ENCODE data around the gene COQ5. TPM values are rescaled to one million over a fixed set of nuclear protein-coding genes. Genes with fewer than 3 reads are reported as not detected.
"Not testable (repeated sequence)": the region's sequence is repeated elsewhere in the genome, so short reads cannot be mapped to it uniquely, and the experiment has no call there.

COQ5 gene
- polyA plus RNA-seq, 3 donors = 17.8 to 38.9 (median 28.2) TPM

GRCh38 chr12:120534203-120534702 is 5.3 kb upstream of the COQ5 start, which contains the start of gene RNF10:
RNF10 (plus strand) TSS chr12:120534356; CDS start chr12:120534812, 456 bp downstream.
- WGBS, 3 donors = 0 to 1% (median 0%) methylated on average over 32 to 43 of the region's 43 CpGs
- H3K27ac ChIP-seq (ENCODE audit: low read depth, low read length) = peak within 1 kb of the TSS; percentile 93

- 66 to 81% (median 75%) methylated on average over 4 of the region's 4 CpGs for WGBS, 3 donors
- no peak overlapping the region for H3K27ac ChIP-seq (ENCODE audit: low read depth, low read length)
Observed at GRCh38 chr12:120532701-120533238, 3.8 kb upstream of the COQ5 start.

- not testable (repeated sequence) for H3K27ac ChIP-seq (ENCODE audit: low read depth, low read length)
Observed at GRCh38 chr12:120530418-120530761, 1.4 kb upstream of the COQ5 start.

DNA sequence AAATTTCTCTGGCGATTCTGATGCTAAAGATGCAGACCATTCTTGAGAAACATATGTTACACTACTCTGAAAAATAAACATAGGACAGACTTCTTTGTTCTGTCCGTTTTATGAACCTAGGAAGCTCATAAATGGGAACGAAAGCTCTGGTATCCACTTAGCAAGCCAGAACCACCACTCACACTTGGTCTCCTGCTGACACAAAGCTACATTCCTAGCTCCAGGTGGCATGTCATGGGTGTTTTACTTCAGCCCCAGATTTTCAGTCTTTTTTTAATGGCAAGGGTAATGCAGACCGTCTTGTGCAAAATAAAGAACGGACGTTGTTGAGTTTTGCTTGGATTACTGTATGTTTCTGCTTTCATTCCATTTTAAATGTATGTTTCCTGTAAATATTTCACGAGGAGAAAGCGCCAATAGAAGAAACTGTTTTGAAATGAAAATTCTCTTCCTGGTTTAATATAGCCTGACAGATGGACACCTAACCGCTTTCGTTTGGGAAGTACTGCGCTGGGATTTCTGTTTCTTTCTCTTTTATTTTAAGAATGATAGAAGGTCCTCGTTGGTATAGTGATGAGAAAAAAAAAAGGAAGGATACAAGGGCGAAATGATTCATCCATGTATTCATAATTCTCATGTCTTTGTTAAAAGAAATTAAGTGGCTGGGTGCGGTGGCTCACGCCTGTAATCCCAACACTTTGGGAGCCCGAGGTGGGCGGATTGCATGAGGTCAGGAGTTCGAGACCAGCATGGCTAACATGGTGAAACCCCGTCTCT is 871 bp upstream of the COQ5 start:
- 28 to 35% (median 32%) methylated on average over 19 of the region's 19 CpGs for WGBS, 3 donors
- H3K27ac ChIP-seq (ENCODE audit: low read depth, low read length) = no peak overlapping the region

- WGBS, 3 donors = 84 to 91% (median 88%) methylated on average over 9 of the region's 9 CpGs
- no peak overlapping the region for H3K27ac ChIP-seq (ENCODE audit: low read depth, low read length)
Observed at GRCh38 chr12:120522568-120522967, 6.4 kb downstream of the COQ5 start.

- H3K27ac ChIP-seq (ENCODE audit: low read depth, low read length) = not testable (repeated sequence)
- 95 to 99% (median 96%) methylated on average over 8 of the region's 8 CpGs for WGBS, 3 donors
Observed at GRCh38 chr12:120519324-120519723, 9.6 kb downstream of the COQ5 start.

- H3K27ac ChIP-seq (ENCODE audit: low read depth, low read length) = no peak overlapping the region
- 96 to 99% (median 97%) methylated on average over 2 of the region's 2 CpGs for WGBS, 3 donors
Observed at GRCh38 chr12:120515496-120515895, 13.5 kb downstream of the COQ5 start.

GRCh38 chr12:120514002-120514401 is 15.0 kb downstream of the COQ5 start:
- 88 to 92% (median 91%) methylated on average over 7 of the region's 7 CpGs for WGBS, 3 donors
- H3K27ac ChIP-seq (ENCODE audit: low read depth, low read length) = no peak overlapping the region

DNA sequence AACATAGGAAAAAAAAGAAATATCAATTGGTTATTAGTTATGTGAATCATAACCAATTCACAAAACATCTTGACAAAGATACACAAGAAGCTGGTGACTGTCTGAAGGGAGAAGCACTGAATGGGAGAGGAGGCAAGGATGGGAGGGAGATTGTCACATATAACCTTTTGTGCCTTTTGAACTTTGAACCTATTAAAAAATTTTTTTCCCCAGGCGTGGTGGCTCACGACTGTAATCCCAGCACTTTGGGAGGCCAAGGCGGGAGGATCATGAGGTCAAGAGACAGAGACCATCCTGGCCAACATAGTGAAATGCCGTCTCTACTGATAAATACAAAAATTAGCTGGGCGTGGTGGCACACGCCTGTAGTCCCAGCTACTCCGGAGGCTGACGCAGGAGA is 20.4 kb downstream of the COQ5 start:
- no peak overlapping the region for H3K27ac ChIP-seq (ENCODE audit: low read depth, low read length)
- 94 to 98% (median 95%) methylated on average over 8 of the region's 8 CpGs for WGBS, 3 donors

GRCh38 chr12:120504587-120504986 is 24.4 kb downstream of the COQ5 start:
- H3K27ac ChIP-seq (ENCODE audit: low read depth, low read length) = no peak overlapping the region
- WGBS, 3 donors = 83 to 85% (median 84%) methylated on average over 4 of the region's 4 CpGs

DNA sequence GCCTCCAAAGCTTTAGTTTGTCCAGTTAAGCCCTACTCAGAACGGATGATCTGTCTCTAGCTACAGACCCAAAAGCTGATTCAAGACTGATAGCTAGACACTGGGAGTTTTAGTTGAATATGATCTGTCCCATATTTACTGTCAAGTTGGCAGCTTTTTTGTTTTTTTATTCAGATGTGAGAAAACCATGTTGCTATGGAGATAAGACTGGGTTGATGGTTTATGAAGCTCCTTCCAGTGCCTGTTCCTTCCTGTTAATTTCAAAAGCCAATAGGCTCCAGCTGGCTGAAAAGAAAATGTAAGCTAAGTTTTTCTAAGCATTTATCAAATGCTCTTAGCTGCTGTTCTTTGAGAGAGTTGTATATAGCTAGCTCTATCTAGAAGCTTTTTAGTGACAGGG is 28.4 kb downstream of the COQ5 start:
- H3K27ac ChIP-seq (ENCODE audit: low read depth, low read length) = no peak overlapping the region
- 84 to 100% (median 96%) methylated on average over 1 of the region's 1 CpG for WGBS, 3 donors

- WGBS, 3 donors = 75 to 86% (median 85%) methylated on average over 3 of the region's 3 CpGs
- H3K27ac ChIP-seq (ENCODE audit: low read depth, low read length) = no peak overlapping the region
Observed at GRCh38 chr12:120498870-120499515, 30.0 kb downstream of the COQ5 start.

DNA sequence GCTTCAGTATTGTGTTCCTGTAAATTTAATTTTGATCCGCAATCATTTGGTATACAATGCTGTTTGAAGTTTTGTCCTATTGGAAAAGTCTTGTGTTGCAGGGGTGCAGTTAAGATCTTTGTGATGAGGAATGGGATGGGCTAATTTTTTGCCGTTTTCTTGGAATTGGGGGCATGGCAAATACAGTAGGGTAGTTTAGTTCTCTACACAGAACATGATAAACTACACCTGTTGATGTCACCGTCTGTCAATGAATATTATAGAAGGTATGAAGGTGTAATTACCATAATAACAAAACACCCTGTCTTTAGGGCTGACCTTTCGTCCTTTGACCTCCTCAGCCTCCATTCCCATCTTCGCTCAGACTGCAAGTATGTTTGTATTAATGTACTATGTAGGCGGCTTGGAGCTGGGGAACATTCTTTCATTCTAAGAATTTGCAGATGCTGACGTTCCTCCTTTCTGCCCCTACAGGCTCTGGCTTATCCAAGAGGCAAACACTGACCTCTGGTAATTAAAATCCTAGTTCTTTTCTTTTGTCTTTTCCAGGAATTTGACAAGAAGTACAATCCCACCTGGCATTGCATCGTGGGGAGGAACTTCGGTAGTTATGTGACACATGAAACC is 31.3 kb downstream of the COQ5 start:
- H3K27ac ChIP-seq (ENCODE audit: low read depth, low read length) = no peak overlapping the region

GRCh38 chr12:120496413-120497340 is 32.3 kb downstream of the COQ5 start:
- 1 to 2% (median 1%) methylated on average over 44 to 47 of the region's 47 CpGs for WGBS, 3 donors
- no peak overlapping the region for H3K27ac ChIP-seq (ENCODE audit: low read depth, low read length)

More for the DNA sequence above, 31.3 kb downstream of the COQ5 start:
- WGBS, 3 donors = 29 to 40% (median 29%) methylated on average over 9 of the region's 9 CpGs

GRCh38 chr12:120495731-120496412 is 33.1 kb downstream of the COQ5 start, which contains the start of gene DYNLL1:
DYNLL1 (plus strand) TSS chr12:120496113; CDS start chr12:120496422, 309 bp downstream.
- H3K27ac ChIP-seq (ENCODE audit: low read depth, low read length) = no peak within 1 kb of the TSS
- 0 to 1% (median 0%) methylated on average over 49 to 53 of the region's 53 CpGs for WGBS, 3 donors

GRCh38 chr12:120495186-120495730 is 33.7 kb downstream of the COQ5 start:
- WGBS, 3 donors = 19 to 29% (median 26%) methylated on average over 17 of the region's 17 CpGs
- no peak overlapping the region for H3K27ac ChIP-seq (ENCODE audit: low read depth, low read length)

GRCh38 chr12:120490833-120491512 is 38.0 kb downstream of the COQ5 start:
- no peak overlapping the region for H3K27ac ChIP-seq (ENCODE audit: low read depth, low read length)
- 50 to 77% (median 76%) methylated on average over 2 of the region's 2 CpGs for WGBS, 3 donors

All from adipose tissue (tissue), 3 donors.